Stimulated activated CD4-positive, alpha-beta T cell treated with anti-CD3 and anti-CD28 coated beads, Interleukin-1b, Interleukin-23, amount 100 ng/mL, for 48 hours (primary cell): ENCODE results near the gene ANKRD28.
"Not testable (repeated sequence)": the region's sequence is repeated elsewhere in the genome, so short reads cannot be mapped to it uniquely, and the experiment has no call there.

Experiments used
- DNase-seq: peaks from one replicate; pipeline ENCODE4 v3.0.0-alpha.2; 2020

ANKRD28 gene

DNA sequence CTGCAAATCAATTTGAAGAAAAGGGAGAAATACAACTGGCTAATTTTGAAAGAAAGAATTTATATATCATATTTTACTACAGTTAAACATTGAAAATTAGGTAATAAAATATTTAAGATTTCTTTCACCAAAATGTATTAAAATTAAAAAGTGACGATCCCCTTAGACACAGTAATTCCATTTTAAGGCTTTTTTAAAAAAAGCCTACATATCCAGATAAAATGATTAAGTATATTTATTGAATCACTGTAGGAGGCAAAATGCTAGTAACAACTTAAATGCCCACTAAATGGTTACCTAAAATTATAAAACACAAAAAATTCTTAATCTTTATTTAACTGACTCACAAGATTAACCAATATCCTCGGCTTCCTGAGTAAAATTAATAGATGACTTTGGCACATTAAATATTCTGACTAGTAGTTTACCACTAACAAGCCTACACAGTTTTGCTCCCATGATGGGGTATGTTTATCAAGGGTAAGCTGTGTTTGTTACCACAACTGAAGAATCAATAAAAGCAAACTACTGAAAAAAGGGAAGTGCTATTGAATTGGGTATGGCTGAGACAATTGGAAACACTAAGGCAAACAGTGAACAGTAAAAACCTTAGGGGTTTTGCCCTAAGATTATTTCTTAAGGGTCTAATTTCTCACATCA lies 28.4 kb downstream of the ANKRD28 start:
- no peak for DNase-seq

GRCh38 chr3:15768421-15769255 lies 29.1 kb downstream of the ANKRD28 start:
- DNase-seq, result no peak

DNA sequence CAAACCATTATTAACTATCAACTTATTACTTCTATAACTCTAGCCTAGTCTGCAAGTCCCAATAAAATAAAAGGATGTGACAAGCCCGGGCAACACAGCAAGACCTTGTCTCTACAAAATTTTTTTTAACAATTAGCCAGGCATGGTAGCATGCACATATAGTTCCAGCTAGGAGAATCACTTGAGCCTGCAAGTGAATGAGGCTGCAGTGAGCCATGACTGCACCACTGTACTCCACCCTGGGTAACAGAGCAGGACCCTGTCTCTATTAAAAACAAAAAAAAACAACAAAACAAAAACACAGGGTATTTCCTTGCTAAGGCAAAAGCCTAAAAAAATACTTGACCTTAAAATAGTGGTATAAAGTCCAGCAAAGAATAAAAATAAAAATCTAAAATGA lies 31.4 kb downstream of the ANKRD28 start:
- DNase-seq, result no peak

DNA sequence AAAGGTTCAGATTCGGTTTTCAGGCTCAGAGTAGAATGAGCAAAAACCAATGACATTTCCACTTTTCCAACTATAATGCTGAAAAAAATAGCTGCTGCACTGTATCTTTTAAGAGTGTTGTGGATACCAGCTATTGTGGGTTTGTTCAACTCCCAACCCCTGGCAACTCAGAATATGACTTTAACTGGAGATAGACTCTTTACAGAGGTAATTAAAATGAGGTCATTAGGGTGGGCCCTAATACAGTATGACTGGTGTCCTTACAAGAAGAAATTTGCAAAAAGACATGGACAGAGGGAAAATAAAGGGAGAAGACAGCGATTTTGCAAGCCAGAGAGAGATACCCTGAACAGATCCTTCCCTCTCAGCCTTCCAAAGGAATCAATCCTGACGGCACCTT lies 39.5 kb downstream of the ANKRD28 start:
- DNase-seq, result no peak

GRCh38 chr3:15757824-15758223 lies 40.0 kb downstream of the ANKRD28 start:
- no peak for DNase-seq

DNA sequence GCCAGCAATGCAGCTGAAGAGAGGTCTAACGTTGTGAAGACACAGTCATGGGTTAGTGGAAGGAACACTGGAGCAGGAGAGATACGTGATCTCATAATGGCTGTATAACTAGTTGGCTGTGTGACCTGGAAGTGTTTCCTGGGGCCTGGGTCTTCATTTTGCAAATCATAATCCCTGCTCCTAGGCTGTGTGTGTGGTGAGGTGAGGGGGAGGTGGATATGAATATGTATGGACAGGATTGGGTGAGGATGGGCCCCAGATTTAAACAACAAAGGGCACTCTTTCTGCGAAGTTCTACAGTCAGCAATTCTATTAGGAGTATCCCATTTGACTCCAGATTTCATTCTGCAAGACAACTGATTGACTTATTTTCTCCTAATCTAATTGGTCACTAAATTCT lies 41.3 kb downstream of the ANKRD28 start:
- DNase-seq, result no peak

DNA sequence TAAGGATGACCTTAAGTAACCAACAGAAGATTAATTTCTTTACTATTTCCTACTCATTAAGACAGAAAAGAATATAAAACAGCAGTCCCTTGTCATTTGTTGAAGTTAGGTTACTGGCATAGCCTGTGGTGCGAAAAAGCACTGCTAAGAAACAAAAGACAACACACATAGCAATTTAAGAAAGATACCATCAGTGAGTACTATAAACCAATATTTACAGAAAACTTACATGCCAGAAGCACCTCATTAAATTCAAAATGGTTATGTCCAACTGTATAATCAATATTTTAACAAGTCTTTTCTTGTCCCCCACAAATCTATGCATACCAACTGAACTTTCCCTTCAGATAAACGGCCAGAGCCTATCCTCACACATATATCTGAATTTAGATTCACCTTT lies 42.0 kb downstream of the ANKRD28 start:
- no peak for DNase-seq

DNA sequence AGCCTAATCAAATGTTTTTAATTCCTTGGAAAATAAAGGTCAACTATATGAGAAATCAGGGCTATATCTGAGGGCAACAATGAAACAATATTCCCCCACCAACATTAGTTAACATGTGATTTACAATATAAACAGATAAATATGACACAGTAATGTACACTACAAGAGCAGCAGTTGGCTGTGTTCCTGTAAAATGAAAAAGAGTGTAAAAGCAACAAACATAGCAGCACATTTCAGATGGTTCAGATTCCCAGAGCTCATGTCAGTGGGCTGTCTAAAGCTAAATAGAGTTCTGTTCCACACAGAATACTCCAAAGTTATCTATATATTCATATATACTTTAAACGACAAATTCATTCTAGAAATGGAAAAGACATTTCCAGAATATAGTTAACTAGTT lies 42.6 kb downstream of the ANKRD28 start:
- no peak for DNase-seq

DNA sequence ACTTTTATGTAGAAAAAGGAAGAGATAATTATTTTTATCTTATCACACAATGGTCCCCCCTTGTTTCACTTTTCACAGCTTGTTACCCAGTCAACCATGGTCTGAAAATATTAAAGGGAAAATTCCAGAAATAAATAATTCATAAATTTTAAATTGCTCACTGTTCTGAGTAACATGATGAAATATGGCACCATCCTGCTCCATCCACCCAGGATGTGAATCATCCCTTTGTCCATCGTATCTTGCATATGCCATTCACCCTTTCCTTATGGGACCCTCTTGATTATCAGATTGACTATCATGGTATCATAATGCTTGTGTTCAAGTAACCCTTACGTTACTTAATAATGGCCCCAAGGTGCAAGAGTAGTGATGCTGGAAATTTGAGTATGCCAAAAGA lies 43.7 kb downstream of the ANKRD28 start:
- DNase-seq, result no peak

- no peak for DNase-seq
These were observed 44.6 kb downstream of the ANKRD28 start for GRCh38 chr3:15753056-15753710.

DNA sequence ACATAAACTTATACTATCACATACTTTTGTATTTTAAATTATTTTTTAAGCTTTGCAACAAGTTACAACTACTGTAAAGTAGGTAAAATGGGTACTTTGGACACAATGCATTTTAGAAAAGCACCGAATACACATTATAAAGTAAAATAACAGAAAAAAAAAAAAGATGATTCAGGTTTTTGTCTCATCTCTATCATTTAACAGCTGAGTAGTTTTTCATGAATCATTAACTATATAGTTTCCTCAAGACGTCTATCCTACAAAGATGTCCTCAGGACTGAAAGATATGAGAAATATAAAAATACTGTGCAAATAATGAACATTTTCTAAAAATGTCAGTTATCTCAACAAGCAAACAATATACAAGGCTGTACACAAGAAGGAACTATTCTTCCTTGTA lies 46.9 kb downstream of the ANKRD28 start:
- DNase-seq, result no peak

DNA sequence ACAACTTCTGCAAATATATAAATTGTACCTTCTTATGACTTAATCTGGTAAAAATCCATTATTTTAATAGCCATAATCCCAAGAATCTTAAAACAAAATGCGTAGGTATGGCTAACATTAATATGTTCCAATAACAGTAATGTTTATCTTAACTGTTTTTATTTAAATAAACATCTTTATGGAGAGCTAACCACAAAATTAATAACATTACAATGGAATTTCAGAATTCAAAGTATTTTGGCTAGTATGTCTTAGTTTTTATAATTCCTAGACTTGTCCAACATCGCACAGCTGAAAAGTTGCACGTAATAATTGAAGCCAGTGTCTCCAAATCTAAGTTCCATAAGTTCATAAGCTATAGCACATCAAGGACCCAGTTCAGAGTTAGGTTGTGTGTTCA lies 47.6 kb downstream of the ANKRD28 start:
- DNase-seq, result no peak

DNA sequence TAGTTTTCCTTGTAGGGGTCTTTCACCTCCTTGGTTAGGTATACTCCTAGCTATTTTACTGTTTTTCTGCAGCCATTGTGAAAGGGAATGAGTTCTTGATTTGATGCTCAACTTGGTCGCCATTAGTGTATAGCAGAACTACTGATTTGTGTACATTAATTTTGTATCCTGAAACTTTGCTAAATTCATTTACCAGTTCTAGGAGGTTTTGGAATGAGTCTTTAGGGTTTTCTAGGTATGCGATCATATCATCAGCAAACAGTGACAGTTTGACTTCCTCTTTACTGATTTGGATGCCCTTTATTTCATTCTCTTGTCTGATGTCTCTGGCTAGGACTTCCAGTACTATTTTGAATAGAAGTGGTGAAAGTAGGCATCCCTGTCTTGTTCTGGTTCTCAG lies 51.9 kb downstream of the ANKRD28 start:
- DNase-seq, result not testable (repeated sequence)

DNA sequence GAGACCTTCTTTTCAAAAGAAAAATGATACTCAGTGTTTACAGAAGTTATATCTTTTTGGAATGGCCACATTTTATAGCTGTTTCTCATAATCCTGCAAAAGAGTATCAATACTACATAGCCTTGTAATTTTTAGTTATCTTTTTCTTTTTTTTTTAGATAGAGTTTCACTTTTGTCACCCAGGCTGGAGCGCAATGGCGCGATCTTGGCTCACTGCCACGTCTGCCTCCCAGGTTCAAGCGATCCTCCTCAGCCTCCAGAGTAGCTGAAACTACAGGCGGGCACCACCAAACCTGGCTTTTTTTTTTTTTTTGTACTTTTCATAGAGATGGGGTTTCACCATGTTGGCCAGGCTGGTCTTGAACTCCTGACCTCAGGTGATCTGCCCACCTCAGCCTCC lies 53.6 kb downstream of the ANKRD28 start:
- no peak for DNase-seq

DNA sequence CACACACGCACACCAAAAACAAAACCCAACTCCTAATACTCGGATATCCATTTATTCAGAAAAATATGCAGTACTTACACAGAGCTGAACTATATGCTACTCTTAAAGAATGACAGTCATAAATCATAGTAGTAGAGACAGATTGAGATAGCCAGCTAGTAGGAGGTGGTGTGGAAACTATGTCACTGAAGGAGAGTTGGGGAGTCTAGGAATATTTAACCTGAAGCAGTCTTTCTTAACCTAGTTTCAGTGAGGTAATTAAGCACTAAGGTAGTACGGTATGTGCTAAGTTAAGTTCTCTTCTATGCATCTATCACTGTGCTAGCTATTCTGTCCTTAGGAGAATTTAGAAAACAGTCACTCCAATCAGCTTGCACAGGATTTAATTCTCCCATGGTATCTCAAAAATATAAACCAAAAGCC lies 54.2 kb downstream of the ANKRD28 start:
- no peak for DNase-seq

GRCh38 chr3:15742236-15742635 lies 55.5 kb downstream of the ANKRD28 start:
- not testable (repeated sequence) for DNase-seq

- not testable (repeated sequence) for DNase-seq
These were observed 59.2 kb downstream of the ANKRD28 start for GRCh38 chr3:15738616-15739005.

GRCh38 chr3:15731024-15731423 lies 66.8 kb downstream of the ANKRD28 start:
- no peak for DNase-seq

DNA sequence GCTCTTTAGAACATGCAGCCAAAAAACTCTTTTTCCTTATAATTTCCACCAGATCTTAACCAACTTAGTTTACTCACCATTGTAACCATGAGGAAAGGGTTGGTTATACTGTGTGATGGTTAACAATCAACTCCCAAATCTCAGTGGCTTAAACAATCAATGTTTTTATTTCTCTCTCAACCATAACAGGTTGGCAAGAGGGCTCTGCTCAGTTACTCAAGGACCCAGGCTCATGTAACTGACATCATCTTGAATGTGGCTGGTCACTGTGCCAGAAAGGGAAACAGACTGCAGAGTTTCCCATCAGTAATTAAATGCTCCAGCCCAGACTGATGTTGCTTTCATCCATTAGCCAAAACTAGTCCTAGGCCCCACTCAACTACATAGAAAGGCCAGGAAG lies 69.0 kb downstream of the ANKRD28 start:
- DNase-seq, result no peak

GRCh38 chr3:15726881-15727280 lies 70.9 kb downstream of the ANKRD28 start:
- no peak for DNase-seq

- DNase-seq, result no peak
These were observed 71.7 kb downstream of the ANKRD28 start for GRCh38 chr3:15726043-15726442.

GRCh38 chr3:15724446-15724845 lies 73.3 kb downstream of the ANKRD28 start:
- no peak for DNase-seq

GRCh38 chr3:15723624-15723884 lies 74.2 kb downstream of the ANKRD28 start:
- no peak for DNase-seq

- DNase-seq, result no peak
These were observed 74.7 kb downstream of the ANKRD28 start for GRCh38 chr3:15722877-15723623.
